K562 (cell line): ENCODE measurements around the gene GLIS1. TPM values are rescaled to one million over a fixed set of nuclear protein-coding genes. Genes with fewer than 3 reads are reported as not detected.

Experiments
- ATAC-seq: fragments of 200-7000 bp; cut with Tn5 transposase; 3 replicates; pipeline ENCODE4 v1.9.1; 2020; ENCODE audit warnings: moderate library complexity
- BruUV-seq: library from RNA; stranded (reverse); fragments of 400-500 nt; replicated peaks from 2 replicates; lab custom pipeline; 2021; lab: Mats Ljungman, UMichigan
- CTCF ChIA-PET: fragments of 300-600 bp; formaldehyde crosslinking; extraction: SDS; loops from one replicate; lab custom pipeline; 2021; ENCODE audit warnings: low intra/inter-chr PET ratio; lab: Yijun Ruan, JAX
- POLR2A ChIA-PET: fragments of 300-600, 350-650 bp; sonication (Branson Sonifier 250); formaldehyde crosslinking; extraction: SDS; loops from one replicate; lab custom pipeline; 2021; ENCODE audit warnings: antibody characterized with exemption, inconsistent platforms; lab: Yijun Ruan, JAX
- DNase-seq, 4 experiments: peaks; one replicate each; pipeline versions ENCODE4 v3.0.0 to v3.0.0-alpha.2; 2011 to 2018; ENCODE audit warnings: low spot score in 3 of 4, mixed read lengths in 3 of 4; ENCODE audit errors: extremely low read depth in 1 of 4
- FAIRE-seq: peaks from 2 replicates; lab custom pipeline; 2011; peaks lifted over from hg19 to GRCh38; lab: Jason Lieb, UNC
- H2AFZ ChIP-seq: 2 replicates; pipeline ENCODE4 v1.6.0; 2011; ENCODE audit warnings: low read depth, low read length, control low read depth, inconsistent platforms
- H3K27ac ChIP-seq: fragments of 200-600 bp; 3 replicates; pipeline ENCODE4 v1.8.0; 2011; ENCODE audit warnings: low read depth, mild to moderate bottlenecking, control low read depth, inconsistent platforms, low read length, moderate library complexity, mixed read lengths; ENCODE audit errors: extremely low read depth
- H3K27me3 ChIP-seq, 2 experiments: fragments of 300-600 bp in 1 of 2; 2 replicates in 1 of 2; 3 replicates in 1 of 2; pipeline versions ENCODE4 v1.6.0 to v1.8.0; 2011; ENCODE audit warnings: inconsistent platforms in 2 of 2, low read length in 2 of 2, mild to moderate bottlenecking in 1 of 2, mixed read lengths in 1 of 2, moderate library complexity in 1 of 2; ENCODE audit not compliant: control insufficient read depth in 2 of 2, insufficient read depth in 2 of 2
- H3K36me3 ChIP-seq: fragments of 300-600 bp; 3 replicates; pipeline ENCODE4 v1.8.0; 2011; ENCODE audit warnings: mild to moderate bottlenecking, low read length, inconsistent platforms; ENCODE audit not compliant: control insufficient read depth, insufficient read depth
- H3K4me1 ChIP-seq, 2 experiments: fragments of 200-600 bp in 1 of 2; replicated peaks in 1 of 2; 2 replicates in 1 of 2; 3 replicates in 1 of 2; pipeline versions ENCODE4 v1.5.1 to v1.8.0; 2011; ENCODE audit warnings: inconsistent platforms in 2 of 2, low read length in 2 of 2, mild to moderate bottlenecking in 1 of 2, mixed read lengths in 1 of 2, moderate library complexity in 1 of 2; ENCODE audit not compliant: control insufficient read depth in 2 of 2, insufficient read depth in 2 of 2
- H3K4me2 ChIP-seq: 2 replicates; pipeline ENCODE4 v1.6.1; 2011; ENCODE audit warnings: low read length, control low read depth, inconsistent platforms, mixed read lengths; ENCODE audit not compliant: insufficient read depth
- H3K4me3 ChIP-seq: fragments of 200-600 bp; sonication (generic), shearing (Covaris generic); 2 replicates; pipeline ENCODE4 v1.5.1; 2016; ENCODE audit warnings: control low read depth, inconsistent platforms
- H3K79me2 ChIP-seq: fragments of 200-600 bp; 3 replicates; pipeline ENCODE4 v1.8.0; 2011; ENCODE audit warnings: low read length, inconsistent platforms; ENCODE audit not compliant: control insufficient read depth, insufficient read depth
- H3K9ac ChIP-seq, 2 experiments: 2 replicates each; pipeline versions ENCODE4 v1.6.0 to v1.6.1; 2011; ENCODE audit warnings: low read depth in 2 of 2, low read length in 2 of 2, control low read depth in 1 of 2, inconsistent platforms in 1 of 2, mild to moderate bottlenecking in 1 of 2, mixed read lengths in 1 of 2; ENCODE audit not compliant: insufficient read depth in 1 of 2
- H3K9me1 ChIP-seq: one replicate; pipeline ENCODE4 v1.6.0; 2011; ENCODE audit warnings: inconsistent platforms, mild to moderate bottlenecking, low read length, moderate library complexity; ENCODE audit not compliant: control insufficient read depth, insufficient read depth
- H3K9me3 ChIP-seq: replicated peaks from 2 replicates; pipeline ENCODE4 v1.5.1; 2011; ENCODE audit warnings: low read depth, low read length, inconsistent platforms; ENCODE audit not compliant: control insufficient read depth, insufficient read depth
- H4K20me1 ChIP-seq: replicated peaks from 2 replicates; pipeline ENCODE4 v1.6.1; 2011; ENCODE audit warnings: low read length, inconsistent platforms, mixed read lengths; ENCODE audit not compliant: control insufficient read depth, insufficient read depth
- CHD2 ChIP-seq: IDR thresholded peaks from 2 replicates; pipeline ENCODE4 v1.6.1; 2011; ENCODE audit warnings: low read depth, low read length
- DEAF1 ChIP-seq: fragments of 450-650 bp; formaldehyde crosslinking; IDR thresholded peaks from 2 replicates; pipeline ENCODE4 v1.4.0; 2020; ENCODE audit warnings: mild to moderate bottlenecking, moderate library complexity
- DLX4 ChIP-seq: fragments of 250-450 bp; sonication (Bioruptor Pico); IDR thresholded peaks from 2 replicates; pipeline ENCODE4 v1.6.1; 2021; ENCODE audit warnings: mild to moderate bottlenecking
- FOXO4 ChIP-seq: fragments of 450-650 bp; formaldehyde crosslinking; IDR thresholded peaks from 2 replicates; pipeline ENCODE4 v1.4.0; 2020; ENCODE audit warnings: mild to moderate bottlenecking, moderate library complexity
- MLLT1 ChIP-seq, 2 experiments: fragments of 450-650 bp; IDR thresholded peaks; 2 replicates each; pipeline ENCODE4 v1.6.1; 2016
- NR2C1 ChIP-seq, 2 experiments: fragments of 450-650 bp; IDR thresholded peaks; 2 replicates each; pipeline ENCODE4 v1.6.1; 2017; ENCODE audit warnings: mild to moderate bottlenecking in 2 of 2, antibody characterized with exemption in 1 of 2, inconsistent platforms in 1 of 2, missing compliant biosample characterization in 1 of 2, missing genetic modification characterization in 1 of 2
- PML ChIP-seq: IDR thresholded peaks from 2 replicates; pipeline ENCODE4 v1.6.1; 2012; ENCODE audit warnings: low read length, inconsistent platforms
- TGIF2 ChIP-seq: sonication (generic); formaldehyde crosslinking; IDR thresholded peaks from 2 replicates; pipeline ENCODE4 v1.8.1; 2022; ENCODE audit warnings: mild to moderate bottlenecking, missing genetic modification reagents, moderate library complexity
- ZHX1 ChIP-seq: fragments of 150-350 bp; conservative IDR thresholded peaks from 2 replicates; pipeline ENCODE4 v1.6.1; 2014; ENCODE audit warnings: low read length
- ZKSCAN1 ChIP-seq: fragments of 150-350 bp; IDR thresholded peaks from 2 replicates; pipeline ENCODE4 v1.6.1; 2016; ENCODE audit warnings: low read depth, low read length
- ZNF511 ChIP-seq: sonication (generic); formaldehyde crosslinking; IDR thresholded peaks from 2 replicates; pipeline ENCODE4 v1.8.0; 2022; ENCODE audit warnings: mild to moderate bottlenecking, missing genetic modification reagents
- ZNF695 ChIP-seq: fragments of 450-650 bp; formaldehyde crosslinking; IDR thresholded peaks from 2 replicates; pipeline ENCODE4 v1.4.0; 2020; ENCODE audit warnings: mild to moderate bottlenecking, moderate library complexity
- ZNF707 ChIP-seq: fragments of 250-450 bp; sonication (Bioruptor Pico); conservative IDR thresholded peaks from 2 replicates; pipeline ENCODE4 v1.8.0; 2022; ENCODE audit warnings: inconsistent platforms, mild to moderate bottlenecking, moderate library complexity
- WGBS: fragments of 100-300 bp; shearing (Covaris generic); methylation state at CpG from one replicate; pipeline ENCODE4 v1.1.6; 2016; ENCODE audit warnings: low coverage, mixed read lengths; ENCODE audit not compliant: insufficient coverage; ENCODE audit errors: missing lambda C conversion rate; 5-methylcytosine and 5-hydroxymethylcytosine counted together
- in situ Hi-C: fragments of 300-500 bp; cut with MboI; formaldehyde crosslinking; loops from 4 replicates; pipeline ENCODE4 v1.15.0; 2018; ENCODE audit warnings: inconsistent platforms, mixed read lengths
- intact Hi-C: fragments of 100-400 bp; cut with micrococcal nuclease; formaldehyde crosslinking; loops from 2 replicates; pipeline ENCODE4 v1.14.2; 2022
- polyA plus RNA-seq, 8 experiments: library from polyadenylated mRNA; depleted of rRNA in 4 of 8; stranded (reverse) in 5 of 8; unstranded in 3 of 8; fragments of >200 nt; fragmentation: Nextera tagmentation in 2 of 8; fragmentation: Illumina TruSeq in 1 of 8; extraction: Ambion mirVana in 2 of 8; extraction: Trizol in 1 of 8; gene quantifications; 2 replicates each; pipeline versions ENCODE4 v1.2.1 to v1.2.3, GENCODE V29; 2011 to 2014; ENCODE audit warnings: inconsistent platforms in 1 of 8, missing spikeins in 1 of 8
- total RNA-seq, 7 experiments: library from RNA; depleted of rRNA in 6 of 7; stranded (reverse); fragments of >200 nt in 6 of 7; fragmentation: Illumina TruSeq in 2 of 7; extraction: Trizol in 2 of 7; gene quantifications; 2 replicates each; pipeline versions ENCODE4 v1.2.1 to v1.2.3, GENCODE V29; 2011 to 2021; ENCODE audit warnings: low replicate concordance in 1 of 7

GLIS1 gene
- total and polyA plus RNA-seq, 9 of the 15 experiments (the other 6 are each of a cell fraction or from before 2014, with no cell fraction given), result not detected

GRCh38 chr1:53627031-53627430, 111.9 kb downstream of the GLIS1 start (continued):
- no peak for TF ChIP-seq ZNF511 (CRISPR knock-in tag)
- TF ChIP-seq FOXO4 (CRISPR knock-in tag), result no peak
- TF ChIP-seq DLX4 (CRISPR knock-in tag), result no peak
- TF ChIP-seq ZKSCAN1, result no peak
- TF ChIP-seq ZNF695 (CRISPR knock-in tag), result no peak
- no peak for TF ChIP-seq MLLT1 (IDR thresholded peaks at IDR 0.05)
- TF ChIP-seq, all 486 proteins: peak for 0

GRCh38 chr1:53626616-53627015, 112.3 kb downstream of the GLIS1 start:
- intact Hi-C loops, result no loop called here
- H3K4me3 ChIP-seq, result no peak overlapping the region
- in situ Hi-C loops, result no loop called here
- H3K9me3 ChIP-seq, result no peaks in the 10 kb centered on the region
- H3K9me1 ChIP-seq, result no peaks in the 10 kb centered on the region
- no peaks in the 10 kb centered on the region for H3K4me1 ChIP-seq
- FAIRE-seq, result no peak
- H3K9ac ChIP-seq, result no peak overlapping the region
- CTCF ChIA-PET, result no interaction called here
- no TSS peak for BruUV-seq
- no peaks in the 10 kb centered on the region for H3K79me2 ChIP-seq
- DNase-seq, result no peak
- H4K20me1 ChIP-seq, result peaks cover 6% of the 10 kb centered on the region; the same call in 1 of the 2 replicates
- no peaks in the 10 kb centered on the region for H3K36me3 ChIP-seq
- POLR2A ChIA-PET, result interaction anchor here (0.6 to 1.1 kb wide), 2 partner anchors 28 to 810 kb away, joined by 3 read pairs; no protein-coding TSS in a partner anchor
- no peak overlapping the region for H2AFZ ChIP-seq
- H3K27ac ChIP-seq, result no peak overlapping the region
- peaks cover 7 to 38% of the 10 kb centered on the region in 2 experiments; a peak in 4 of 5 replicates for H3K27me3 ChIP-seq
- no peak overlapping the region for H3K4me2 ChIP-seq
- ATAC-seq, result no peak
- under 1% methylated on average over 6 of the region's 6 CpGs for WGBS
- TF ChIP-seq CHD2 (no peak), PML (no peak), ZNF707 (CRISPR knock-in tag) (no peak), DEAF1 (CRISPR knock-in tag) (no peak), TGIF2 (CRISPR knock-in tag) (no peak), ZHX1 (no peak), NR2C1 (IDR thresholded peaks at IDR 0.05) (no peak), NR2C1 (tag; IDR thresholded peaks at IDR 0.05) (no peak)
